ENCODE measurements around the gene FAT1.
"Not testable (repeated sequence)": the region's sequence is repeated elsewhere in the genome, so short reads cannot be mapped to it uniquely, and the experiment has no call there.

Gene FAT1

GRCh38 chr4:186723292-186724057 lies at the start of gene FAT1:
Gene FAT1 (minus strand): TSS chr4:186723856. CDS start chr4:186709827, 14,029 bp downstream.
- peak; percentile 65 for DNase-seq (ENCODE audit: low spot score)

GRCh38 chr4:186772936-186773487 lies 49.4 kb upstream of the FAT1 start:
- DNase-seq (ENCODE audit: low spot score), result no peak

GRCh38 chr4:186771624-186772023 lies 48.0 kb upstream of the FAT1 start:
- no peak for DNase-seq (ENCODE audit: low spot score)

GRCh38 chr4:186770481-186771175 lies 47.0 kb upstream of the FAT1 start:
- no peak for DNase-seq (ENCODE audit: low spot score)

- DNase-seq (ENCODE audit: low spot score), result no peak
Measured at GRCh38 chr4:186767794-186768193, 44.1 kb upstream of the FAT1 start.

GRCh38 chr4:186765673-186766546 lies 42.3 kb upstream of the FAT1 start:
- no peak for DNase-seq (ENCODE audit: low spot score)

GRCh38 chr4:186765138-186765537 lies 41.5 kb upstream of the FAT1 start:
- peak; percentile 81 for DNase-seq (ENCODE audit: low spot score)

- DNase-seq (ENCODE audit: low spot score), result no peak
Measured at GRCh38 chr4:186764457-186764856, 40.8 kb upstream of the FAT1 start.

- no peak for DNase-seq (ENCODE audit: low spot score)
Measured at GRCh38 chr4:186762865-186763264, 39.2 kb upstream of the FAT1 start.

GRCh38 chr4:186762361-186762760 lies 38.7 kb upstream of the FAT1 start:
- no peak for DNase-seq (ENCODE audit: low spot score)

GRCh38 chr4:186761956-186762355 lies 38.3 kb upstream of the FAT1 start:
- not testable (repeated sequence) for DNase-seq (ENCODE audit: low spot score)

- DNase-seq (ENCODE audit: low spot score), result no peak
Measured at GRCh38 chr4:186761393-186761792, 37.7 kb upstream of the FAT1 start.

GRCh38 chr4:186760576-186760975 lies 36.9 kb upstream of the FAT1 start:
- no peak for DNase-seq (ENCODE audit: low spot score)

- DNase-seq (ENCODE audit: low spot score), result no peak
Measured at GRCh38 chr4:186759990-186760389, 36.3 kb upstream of the FAT1 start.

GRCh38 chr4:186758929-186759682 lies 35.5 kb upstream of the FAT1 start:
- no peak for DNase-seq (ENCODE audit: low spot score)

- DNase-seq (ENCODE audit: low spot score), result no peak
Measured at GRCh38 chr4:186757696-186758355, 34.2 kb upstream of the FAT1 start.

GRCh38 chr4:186756550-186756949 lies 32.9 kb upstream of the FAT1 start:
- DNase-seq (ENCODE audit: low spot score), result not testable (repeated sequence)

- no peak for DNase-seq (ENCODE audit: low spot score)
Measured at GRCh38 chr4:186755550-186756519, 32.2 kb upstream of the FAT1 start.

GRCh38 chr4:186754976-186755375 lies 31.3 kb upstream of the FAT1 start:
- DNase-seq (ENCODE audit: low spot score), result no peak

- no peak for DNase-seq (ENCODE audit: low spot score)
Measured at GRCh38 chr4:186752325-186752724, 28.7 kb upstream of the FAT1 start.
